GM18861 (cell line): ENCODE measurements around the gene RNU2-1.
"Not testable (repeated sequence)": the region's sequence is repeated elsewhere in the genome, so short reads cannot be mapped to it uniquely, and the experiment has no call there.

Experiments used
- ATAC-seq: cut with Tn5 transposase; IDR thresholded peaks from one replicate; pipeline ENCODE4 v1.9.1; 2021; ENCODE audit not compliant: unreplicated experiment

Gene RNU2-1

GRCh38 chr17:43233877-43234276 is at the start of gene RNU2-1:
TSS of gene RNU2-1 (minus strand) at chr17:43233977.
- not testable (repeated sequence) for ATAC-seq

- ATAC-seq, result not testable (repeated sequence)
These were observed 39.1 kb upstream of the RNU2-1 start for GRCh38 chr17:43272914-43273313.

GRCh38 chr17:43272483-43272882 is 38.7 kb upstream of the RNU2-1 start:
- not testable (repeated sequence) for ATAC-seq

GRCh38 chr17:43270552-43271504 is 37.1 kb upstream of the RNU2-1 start:
- ATAC-seq, result not testable (repeated sequence)

GRCh38 chr17:43246456-43246855 is 12.7 kb upstream of the RNU2-1 start:
- ATAC-seq, result not testable (repeated sequence)

- not testable (repeated sequence) for ATAC-seq
These were observed 7.0 kb upstream of the RNU2-1 start for GRCh38 chr17:43240596-43241352.

- ATAC-seq, result not testable (repeated sequence)
These were observed 5.8 kb upstream of the RNU2-1 start for GRCh38 chr17:43239597-43239996.

GRCh38 chr17:43233263-43233662 is 514 bp downstream of the RNU2-1 start:
- ATAC-seq, result not testable (repeated sequence)

- ATAC-seq, result not testable (repeated sequence)
These were observed 1.6 kb downstream of the RNU2-1 start for GRCh38 chr17:43232021-43232699.

- ATAC-seq, result not testable (repeated sequence)
These were observed 2.4 kb downstream of the RNU2-1 start for GRCh38 chr17:43231205-43232020.

GRCh38 chr17:43228020-43228782 is 5.6 kb downstream of the RNU2-1 start, which contains the start of gene CCDC200:
TSS of gene CCDC200 (minus strand) at chr17:43228623. CDS start at chr17:43228554, 69 bp downstream.
- not testable (repeated sequence) for ATAC-seq

- ATAC-seq, result no peak
These were observed 7.4 kb downstream of the RNU2-1 start for GRCh38 chr17:43226393-43226792.

- ATAC-seq, result no peak
These were observed 9.6 kb downstream of the RNU2-1 start for GRCh38 chr17:43224146-43224705.

GRCh38 chr17:43220511-43221125 is 13.2 kb downstream of the RNU2-1 start:
- ATAC-seq, result no peak

- no peak for ATAC-seq
These were observed 13.9 kb downstream of the RNU2-1 start for GRCh38 chr17:43219746-43220380.

GRCh38 chr17:43219001-43219400 is 14.8 kb downstream of the RNU2-1 start:
- no peak for ATAC-seq

GRCh38 chr17:43217614-43218087 is 16.1 kb downstream of the RNU2-1 start:
- ATAC-seq, result no peak
